Hippocampal formation (tissue), 2 donors: ENCODE data around the gene MOB1A.
A peak's percentile ranks its signal among the peaks of the same experiment; 100 is the strongest.
"Not testable (repeated sequence)": the region's sequence is repeated elsewhere in the genome, so short reads cannot be mapped to it uniquely, and the experiment has no call there.

Experiments
- DNase-seq, 2 donors: peaks; one replicate each; lab custom pipeline; 2025; lab: John Stamatoyannopoulos, UW

MOB1A gene

GRCh38 chr2:74198461-74199274 is 20.0 kb upstream of the MOB1A start, which contains the start of gene MTHFD2:
Gene MTHFD2 (plus strand): TSS chr2:74198615. CDS start chr2:74198642, 27 bp downstream.
- DNase-seq = peak; percentile 59 to 82

- DNase-seq = no peak
Observed at GRCh38 chr2:74198023-74198460, 19.4 kb upstream of the MOB1A start.

- DNase-seq = no peak
Observed at GRCh38 chr2:74197049-74197448, 18.4 kb upstream of the MOB1A start.

GRCh38 chr2:74194799-74195198 is 16.1 kb upstream of the MOB1A start:
- DNase-seq = no peak

- no peak for DNase-seq
Observed at GRCh38 chr2:74191596-74192380, 13.1 kb upstream of the MOB1A start.

- DNase-seq = no peak
Observed at GRCh38 chr2:74188696-74189095, 10.0 kb upstream of the MOB1A start.

- DNase-seq = no peak
Observed at GRCh38 chr2:74188018-74188601, 9.4 kb upstream of the MOB1A start.

- DNase-seq = not testable (repeated sequence)
Observed at GRCh38 chr2:74186706-74187105, 8.0 kb upstream of the MOB1A start.

- peak in 1 of 2 donors; percentile 14 for DNase-seq
Observed at GRCh38 chr2:74186038-74186437, 7.4 kb upstream of the MOB1A start.

GRCh38 chr2:74183878-74184277 is 5.2 kb upstream of the MOB1A start:
- no peak for DNase-seq

- DNase-seq = peak; percentile 31 to 55
Observed at GRCh38 chr2:74181739-74182138, 3.1 kb upstream of the MOB1A start.

GRCh38 chr2:74179063-74179865 is 585 bp upstream of the MOB1A start:
- DNase-seq = no peak

- no peak for DNase-seq
Observed at GRCh38 chr2:74177696-74178095, 983 bp downstream of the MOB1A start.

- no peak for DNase-seq
Observed at GRCh38 chr2:74174909-74175308, 3.8 kb downstream of the MOB1A start.

GRCh38 chr2:74168739-74169138 is 9.9 kb downstream of the MOB1A start:
- DNase-seq = no peak

- no peak for DNase-seq
Observed at GRCh38 chr2:74164761-74165160, 13.9 kb downstream of the MOB1A start.

GRCh38 chr2:74162951-74163350 is 15.7 kb downstream of the MOB1A start:
- DNase-seq = no peak

GRCh38 chr2:74155830-74156229 is 22.8 kb downstream of the MOB1A start:
- DNase-seq = no peak

GRCh38 chr2:74152954-74153353 is 25.7 kb downstream of the MOB1A start:
- DNase-seq = no peak

- no peak for DNase-seq
Observed at GRCh38 chr2:74149570-74150319, 28.9 kb downstream of the MOB1A start.

- no peak for DNase-seq
Observed at GRCh38 chr2:74149247-74149525, 29.5 kb downstream of the MOB1A start.
